ENCODE measurements around the gene TRNP1.
"Not testable (repeated sequence)": the region's sequence is repeated elsewhere in the genome, so short reads cannot be mapped to it uniquely, and the experiment has no call there.

Gene TRNP1, protein sequence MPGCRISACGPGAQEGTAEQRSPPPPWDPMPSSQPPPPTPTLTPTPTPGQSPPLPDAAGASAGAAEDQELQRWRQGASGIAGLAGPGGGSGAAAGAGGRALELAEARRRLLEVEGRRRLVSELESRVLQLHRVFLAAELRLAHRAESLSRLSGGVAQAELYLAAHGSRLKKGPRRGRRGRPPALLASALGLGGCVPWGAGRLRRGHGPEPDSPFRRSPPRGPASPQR

GRCh38 chr1:26993237-26994019 is at the start of gene TRNP1:
TRNP1 (plus strand) TSS chr1:26993692; CDS start chr1:26993787, 95 bp downstream.
- DNase-seq = peak; percentile 84

DNA sequence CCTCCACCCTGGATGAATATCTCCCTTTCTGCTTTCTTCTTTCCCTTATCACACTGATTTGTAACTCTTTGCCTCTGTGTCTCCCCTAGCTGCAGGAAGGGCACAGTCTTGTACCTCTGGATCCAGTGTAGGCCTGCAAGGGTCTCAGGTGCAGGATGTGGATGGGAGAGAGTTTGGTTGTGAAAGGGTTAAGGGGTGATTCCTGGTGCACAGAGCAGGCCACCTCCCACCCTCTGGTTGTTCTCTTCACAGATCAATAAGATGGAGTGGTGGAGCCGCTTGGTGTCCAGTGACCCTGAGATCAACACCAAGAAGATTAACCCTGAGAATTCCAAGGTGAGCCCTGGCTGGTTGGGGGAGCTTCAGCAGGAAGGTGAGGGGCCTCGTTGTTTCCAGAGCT is 48.4 kb upstream of the TRNP1 start:
- DNase-seq = no peak

GRCh38 chr1:26945728-26946127 is 47.8 kb upstream of the TRNP1 start:
- DNase-seq = no peak

GRCh38 chr1:26946270-26946669 is 47.2 kb upstream of the TRNP1 start:
- DNase-seq = no peak

GRCh38 chr1:26948725-26949057 is 44.8 kb upstream of the TRNP1 start:
- DNase-seq = not testable (repeated sequence)

DNA sequence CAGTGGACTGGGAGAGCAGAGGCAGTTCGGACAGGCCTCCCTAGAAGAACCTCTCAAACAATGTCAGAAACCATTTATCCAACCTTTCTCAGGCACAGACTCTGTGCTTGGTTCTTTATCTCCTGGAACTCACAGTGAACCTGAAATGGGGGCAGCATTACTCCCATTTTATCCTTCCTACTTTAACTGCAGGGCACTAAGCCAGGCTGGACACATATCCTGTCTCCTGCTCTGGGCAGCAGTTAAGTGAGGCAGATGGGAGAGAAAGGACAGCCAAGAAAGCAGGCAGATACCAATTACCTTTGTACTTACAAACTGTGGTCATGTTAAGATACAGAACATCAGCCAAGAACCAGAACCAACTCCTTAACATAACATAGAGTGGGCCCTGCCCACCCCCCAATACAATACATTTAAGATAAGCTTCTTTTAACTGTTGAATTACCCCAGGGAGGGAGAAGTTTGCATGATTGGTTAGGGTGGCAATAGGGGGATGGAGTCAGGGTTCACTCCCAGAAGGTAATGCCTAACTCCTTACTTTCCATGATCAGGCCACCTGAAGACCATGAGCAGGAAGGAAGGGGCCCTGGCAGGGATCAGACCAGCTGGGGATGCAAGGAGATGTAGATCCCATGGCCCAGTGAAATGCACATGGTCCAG is 44.1 kb upstream of the TRNP1 start:
- no peak for DNase-seq

DNA sequence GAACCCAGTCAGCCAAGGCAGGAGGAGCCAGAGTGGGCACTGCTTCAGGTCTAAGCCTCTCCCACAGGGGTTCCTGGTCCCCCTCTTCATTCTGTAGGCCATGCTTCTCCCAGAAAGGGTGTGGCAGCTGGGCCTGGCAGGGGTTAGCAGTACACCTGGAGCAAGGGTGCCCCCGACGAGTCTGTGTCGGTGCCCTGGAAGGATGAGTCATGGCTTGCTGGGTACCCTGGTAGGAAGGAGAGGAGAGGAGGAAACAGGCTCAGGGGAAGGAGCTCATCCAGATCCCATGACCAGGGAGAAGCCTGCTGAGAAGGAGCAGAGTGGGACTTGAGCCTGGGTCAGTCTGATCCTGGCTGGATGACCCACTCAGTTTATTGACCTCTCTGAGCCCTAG is 43.6 kb upstream of the TRNP1 start:
- no peak for DNase-seq

DNA sequence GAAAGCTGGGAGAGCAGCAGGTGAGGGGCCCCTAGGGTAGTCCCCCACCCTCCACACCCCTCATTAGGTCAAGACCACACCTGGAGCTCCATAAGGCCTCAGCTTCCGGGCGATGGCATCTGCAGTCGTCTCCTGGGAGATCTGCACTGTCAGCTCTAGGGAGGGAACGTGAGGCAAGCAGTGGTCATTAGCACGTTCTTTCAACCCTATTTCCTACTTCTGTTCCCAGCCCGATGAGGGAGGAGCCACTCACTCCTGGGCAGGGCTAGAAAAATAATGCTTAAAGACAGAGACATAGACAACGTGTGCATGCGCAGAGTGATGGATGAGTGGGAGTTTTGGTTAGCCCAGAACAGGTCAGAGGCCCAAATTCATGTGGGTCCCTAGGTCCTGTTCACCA is 42.9 kb upstream of the TRNP1 start:
- DNase-seq = no peak

- DNase-seq = no peak
Observed at GRCh38 chr1:26951216-26951615, 42.3 kb upstream of the TRNP1 start.

GRCh38 chr1:26951821-26952497 is 41.5 kb upstream of the TRNP1 start:
- no peak for DNase-seq

GRCh38 chr1:26953374-26953773 is 40.1 kb upstream of the TRNP1 start:
- DNase-seq = no peak

- no peak for DNase-seq
Observed at GRCh38 chr1:26956321-26956720, 37.2 kb upstream of the TRNP1 start.

DNA sequence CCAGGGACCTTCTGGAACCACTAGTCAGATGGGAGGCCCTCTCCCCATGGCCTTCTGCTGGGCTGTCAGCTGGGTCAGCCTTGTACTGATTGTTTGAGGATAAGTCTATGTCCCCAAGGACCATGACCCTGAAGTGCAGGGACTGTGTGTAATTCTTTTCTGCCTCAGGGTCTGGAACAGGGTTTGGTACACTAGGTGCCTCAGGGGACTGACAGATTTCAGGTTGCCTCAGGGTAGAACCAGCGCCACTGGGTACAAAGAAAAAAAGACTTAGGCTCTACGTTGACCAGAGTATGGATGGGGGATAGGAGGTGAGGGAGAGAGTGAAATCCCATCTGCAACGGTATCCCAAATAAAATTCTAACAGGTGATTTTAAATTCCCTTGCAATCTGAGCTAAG is 36.2 kb upstream of the TRNP1 start:
- DNase-seq = no peak

- DNase-seq = no peak
Observed at GRCh38 chr1:26959270-26959669, 34.2 kb upstream of the TRNP1 start.

DNA sequence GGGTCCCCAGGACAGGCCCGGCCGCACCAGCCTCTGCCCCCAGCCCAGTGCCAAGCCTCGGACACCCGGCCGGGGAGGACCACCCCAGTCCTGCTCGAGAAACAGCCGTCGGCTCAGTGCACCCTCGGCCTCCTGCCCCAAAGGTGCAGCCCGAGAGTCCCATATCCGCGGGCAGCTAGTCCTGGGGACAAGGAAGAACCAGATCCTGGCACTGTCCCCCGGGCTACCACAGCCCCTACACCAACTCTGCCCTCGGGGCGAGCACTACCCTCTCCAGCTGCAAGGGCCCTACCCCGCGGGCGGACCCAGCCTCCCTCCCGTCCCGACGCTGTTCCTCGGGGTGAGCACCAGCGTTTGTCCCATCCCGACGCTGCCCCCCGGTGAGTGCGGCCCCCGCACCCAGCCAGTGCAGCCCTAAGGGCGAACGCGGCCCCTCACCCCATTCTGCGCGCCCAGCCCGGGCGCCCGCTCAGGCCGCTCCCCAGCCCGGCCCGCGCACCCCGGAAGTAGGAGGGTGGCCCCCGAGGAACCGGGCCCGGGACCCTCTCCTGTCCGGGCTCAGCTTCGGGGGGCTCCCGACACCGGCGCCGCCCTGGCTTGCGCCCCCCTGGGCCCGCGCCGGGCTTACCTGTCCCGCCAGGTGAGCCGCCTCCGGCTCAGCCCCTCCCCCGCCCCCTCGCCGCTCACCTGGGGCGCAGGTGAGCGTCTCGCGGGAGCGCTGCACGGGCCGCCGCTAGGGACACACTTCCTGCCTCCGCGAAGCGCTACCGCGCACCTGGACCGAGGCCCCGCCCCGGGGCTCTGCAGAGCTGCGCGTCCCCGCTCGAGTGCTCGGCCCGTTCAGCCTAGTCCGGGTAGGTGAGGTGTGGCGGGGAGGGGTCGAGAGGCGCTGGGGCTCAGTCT is 33.5 kb upstream of the TRNP1 start, which contains the start of gene KDF1:
KDF1 (minus strand) TSS at position 747 of the 903 bp plus-strand sequence. CDS start 8,088 bp downstream, outside the sequence.
- DNase-seq = peak; percentile 83

DNA sequence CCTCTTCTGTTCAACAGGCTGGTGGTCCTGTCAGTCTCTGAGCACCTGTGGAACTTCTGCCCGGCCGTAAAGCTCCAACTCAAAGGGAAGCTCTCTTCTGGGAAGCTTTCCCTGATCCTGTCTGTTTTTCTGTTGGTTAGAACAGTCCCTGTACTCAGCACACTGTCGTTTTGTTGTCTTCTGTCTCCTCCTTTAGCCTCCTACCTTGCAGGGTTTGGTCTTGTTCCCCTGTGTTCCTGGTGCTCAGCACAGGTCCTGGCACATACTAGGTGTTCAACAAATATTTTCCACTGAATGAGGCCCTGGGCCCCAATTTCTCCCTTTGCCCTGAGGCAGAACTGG is 32.9 kb upstream of the TRNP1 start:
- DNase-seq = no peak

DNA sequence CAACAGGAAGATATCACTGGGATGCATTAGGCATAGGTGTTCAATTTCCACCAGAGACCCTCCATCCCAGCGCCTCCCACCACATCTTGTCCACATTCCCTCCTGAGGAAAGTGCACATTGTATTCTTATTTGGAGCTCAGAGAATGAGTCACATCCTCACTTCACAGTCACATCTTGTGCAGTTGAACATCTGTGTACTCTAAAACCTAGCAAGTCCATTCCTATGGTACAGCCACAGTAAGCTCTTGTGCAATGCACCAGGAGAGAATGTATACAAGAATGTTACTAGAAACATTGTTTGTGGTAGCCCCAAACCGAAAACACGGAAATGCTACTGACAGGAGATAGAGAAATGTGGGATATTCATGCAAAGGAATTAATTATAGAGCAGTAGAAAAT is 31.7 kb upstream of the TRNP1 start:
- DNase-seq = no peak

DNA sequence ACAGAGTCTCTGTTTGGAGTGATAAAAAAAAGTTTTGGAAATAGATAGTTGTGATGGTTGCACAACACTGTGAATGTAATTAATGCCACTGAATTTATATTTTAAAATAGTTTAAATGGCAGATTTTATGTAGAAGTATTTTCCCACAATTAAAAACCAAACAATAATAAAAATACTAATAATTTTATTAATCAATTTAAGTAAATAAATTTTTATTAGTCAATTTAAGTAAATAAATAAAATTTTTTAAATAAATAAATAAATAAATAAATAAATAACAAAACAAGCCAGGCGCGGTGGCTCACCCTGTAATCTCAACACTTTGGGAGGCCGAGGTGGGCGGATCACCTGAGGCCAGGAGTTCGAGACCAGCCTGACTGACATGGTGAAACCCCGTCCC is 28.3 kb upstream of the TRNP1 start:
- no peak for DNase-seq

DNA sequence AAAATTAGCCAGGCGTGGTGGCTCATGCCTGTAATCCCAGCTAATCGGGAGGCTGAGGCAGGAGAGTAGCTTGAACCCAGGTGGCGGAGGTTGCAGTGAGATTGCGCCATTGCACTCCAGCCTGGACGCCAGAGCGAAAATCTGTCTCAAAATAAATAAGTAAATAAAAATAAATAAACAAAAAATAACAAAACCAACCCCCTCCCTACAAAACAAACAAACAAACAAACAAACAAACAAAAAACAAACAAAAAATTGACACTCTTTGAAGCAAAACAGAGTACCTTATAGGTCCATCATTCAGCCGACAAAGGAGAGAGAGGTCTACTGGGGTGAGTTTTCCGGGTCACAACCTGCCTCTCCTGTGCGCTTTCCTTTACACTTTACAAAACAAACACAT is 27.9 kb upstream of the TRNP1 start:
- no peak for DNase-seq

DNA sequence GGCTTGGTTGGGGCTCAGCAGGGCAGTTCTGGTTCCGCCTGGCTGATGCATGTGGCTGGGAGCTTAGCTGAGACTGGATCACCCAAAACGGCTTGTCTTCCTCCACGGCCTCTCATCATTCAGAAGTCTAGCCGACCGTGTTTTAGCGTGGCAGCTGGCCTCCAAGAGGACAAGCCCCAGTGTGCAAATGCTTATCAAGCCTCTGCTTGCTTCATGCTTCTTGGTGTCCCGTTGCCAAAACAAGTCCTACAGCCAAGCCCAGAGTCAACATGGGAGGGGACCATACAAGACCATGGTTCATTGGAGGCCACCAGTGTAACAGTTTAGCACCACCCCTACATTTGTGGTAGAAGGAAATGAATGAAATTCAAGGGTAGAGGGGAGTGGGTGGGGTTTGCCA is 22.7 kb upstream of the TRNP1 start:
- no peak for DNase-seq

DNA sequence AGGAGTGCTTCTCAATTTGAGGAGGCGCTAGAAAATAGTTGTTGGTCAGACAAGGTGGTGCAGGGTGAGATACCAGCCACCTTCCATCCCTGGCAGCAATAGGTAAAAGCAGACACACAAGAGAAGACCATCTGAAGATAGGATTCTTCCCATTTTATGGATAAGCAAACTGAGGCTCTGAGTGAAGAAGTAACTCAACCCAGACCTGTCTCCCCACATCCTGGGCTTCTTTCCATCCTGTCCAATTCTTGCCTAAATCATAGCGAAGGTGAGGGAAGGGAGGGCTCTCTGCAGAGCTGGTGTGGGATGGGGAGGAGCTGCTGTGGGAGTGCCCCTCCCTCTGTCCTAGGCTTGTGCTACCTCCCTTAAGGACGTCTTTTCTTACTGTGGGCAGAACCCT is 21.9 kb upstream of the TRNP1 start:
- no peak for DNase-seq

- no peak for DNase-seq
Observed at GRCh38 chr1:26972390-26972789, 21.1 kb upstream of the TRNP1 start.

DNA sequence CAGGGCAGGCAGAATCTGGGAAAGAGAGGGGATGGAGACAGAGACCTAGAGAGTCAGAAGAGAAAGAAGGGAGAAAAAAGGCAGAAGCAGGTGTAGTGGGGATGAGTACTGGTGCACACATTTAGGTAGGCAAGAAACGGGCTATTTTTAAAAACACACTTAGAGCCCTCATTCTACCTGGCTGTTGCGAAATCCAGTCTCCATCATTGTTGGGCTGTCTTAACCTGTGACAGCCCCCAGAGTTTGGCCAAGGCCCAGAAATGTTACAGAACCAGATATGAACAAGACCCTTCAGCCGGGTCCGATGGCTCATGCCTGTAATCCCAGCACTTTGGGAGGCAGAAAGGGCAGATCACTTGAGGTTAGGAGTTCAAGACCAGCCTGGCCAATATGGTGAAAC is 20.7 kb upstream of the TRNP1 start:
- DNase-seq = no peak

All from NCI-H146 (cell line).